Hepatocyte (in vitro differentiated cells): ENCODE data around the gene CNST. TPM values are rescaled to one million over a fixed set of nuclear protein-coding genes. Genes with fewer than 3 reads are reported as not detected.
"Not testable (repeated sequence)": the region's sequence is repeated elsewhere in the genome, so short reads cannot be mapped to it uniquely, and the experiment has no call there.

Source experiments
- DNase-seq: peaks from one replicate; pipeline ENCODE4 v3.0.0-alpha.2; 2016; ENCODE audit warnings: low spot score
- H2AFZ ChIP-seq: fragments of 200-600 bp; sonication (generic); 2 replicates; pipeline ENCODE4 v1.6.0; 2016; ENCODE audit warnings: antibody characterized with exemption, mild to moderate bottlenecking
- H3K27ac ChIP-seq: fragments of 200-600 bp; sonication (generic); 2 replicates; pipeline ENCODE4 v1.5.1; 2016; ENCODE audit warnings: mild to moderate bottlenecking
- H3K27me3 ChIP-seq: fragments of 200-600 bp; sonication (generic); 2 replicates; pipeline ENCODE4 v1.6.1; 2016
- H3K36me3 ChIP-seq: fragments of 200-600 bp; sonication (generic); replicated peaks from 2 replicates; pipeline ENCODE4 v1.5.1; 2016; ENCODE audit warnings: low read depth; ENCODE audit not compliant: insufficient read depth
- H3K4me1 ChIP-seq: fragments of 200-600 bp; sonication (generic); 2 replicates; pipeline ENCODE4 v1.5.1; 2016; ENCODE audit warnings: mild to moderate bottlenecking, moderate library complexity; ENCODE audit not compliant: insufficient read depth
- H3K4me2 ChIP-seq: fragments of 200-600 bp; sonication (generic); 2 replicates; pipeline ENCODE4 v1.6.0; 2016
- H3K4me3 ChIP-seq: fragments of 200-600 bp; sonication (generic); 2 replicates; pipeline ENCODE4 v1.5.1; 2016; ENCODE audit warnings: mild to moderate bottlenecking
- H3K79me2 ChIP-seq: fragments of 200-600 bp; sonication (generic); 2 replicates; pipeline ENCODE4 v1.6.0; 2017; ENCODE audit warnings: mild to moderate bottlenecking
- H3K9me2 ChIP-seq: fragments of 200-600 bp; sonication (generic); replicated peaks from 2 replicates; pipeline ENCODE4 v1.6.0; 2017; ENCODE audit warnings: mild to moderate bottlenecking; ENCODE audit not compliant: insufficient read depth
- H3K9me3 ChIP-seq: fragments of 200-600 bp; sonication (generic); 2 replicates; pipeline ENCODE4 v1.5.1; 2016; ENCODE audit warnings: low read depth, mild to moderate bottlenecking
- H4K20me1 ChIP-seq: fragments of 200-600 bp; sonication (generic); 2 replicates; pipeline ENCODE4 v1.6.0; 2016; ENCODE audit warnings: mild to moderate bottlenecking; ENCODE audit not compliant: insufficient read depth, poor library complexity, severe bottlenecking
- CTCF ChIP-seq: fragments of 200-600 bp; sonication (generic); IDR thresholded peaks from 2 replicates; pipeline ENCODE4 v1.5.1; 2016; ENCODE audit warnings: antibody characterized with exemption, mild to moderate bottlenecking; ENCODE audit not compliant: poor library complexity
- EZH2 ChIP-seq: fragments of 200-600 bp; sonication (generic); IDR thresholded peaks from 2 replicates; pipeline ENCODE4 v1.6.1; 2016; ENCODE audit warnings: antibody characterized with exemption, mild to moderate bottlenecking, borderline replicate concordance
- EZH2phosphoT487 ChIP-seq: fragments of 200-600 bp; sonication (generic); IDR thresholded peaks from one replicate; pipeline ENCODE4 v1.6.1; 2018; ENCODE audit warnings: antibody characterized with exemption, mild to moderate bottlenecking, low read depth, moderate library complexity; ENCODE audit not compliant: unreplicated experiment, severe bottlenecking
- WGBS: methylation state at CpG from one replicate; pipeline ENCODE4 v1.1.6; 2016; ENCODE audit warnings: low lambda C conversion rate; ENCODE audit errors: missing lambda C conversion rate; 5-methylcytosine and 5-hydroxymethylcytosine counted together
- polyA plus RNA-seq: library from polyadenylated mRNA; unstranded; fragments of >200 nt; fragmentation: Nextera tagmentation; extraction: Ambion mirVana; gene quantifications from 2 replicates; pipeline ENCODE4 v1.2.1, GENCODE V29; 2016
- total RNA-seq: library from RNA; depleted of rRNA; stranded (reverse); fragments of >200 nt; gene quantifications from 2 replicates; pipeline ENCODE4 v1.2.3, GENCODE V29; 2014

CNST gene
- total and polyA plus RNA-seq, 2 experiments from 2014 or later: 7.1 to 16.4 TPM

GRCh38 chr1:246597971-246598370 is 31.7 kb downstream of the CNST start:
- H3K4me2 ChIP-seq: no peak overlapping the region
- no peak overlapping the region for H3K27ac ChIP-seq
- peaks cover 22% of the 10 kb centered on the region for H3K79me2 ChIP-seq

GRCh38 chr1:246599315-246599714 is 33.1 kb downstream of the CNST start:
- H3K4me1 ChIP-seq: no peaks in the 10 kb centered on the region
- H3K9me2 ChIP-seq: no peaks in the 10 kb centered on the region
- H3K36me3 ChIP-seq: no peaks in the 10 kb centered on the region
- no peaks in the 10 kb centered on the region for H3K9me3 ChIP-seq
- H3K27ac ChIP-seq: no peak overlapping the region
- H3K4me2 ChIP-seq: no peak overlapping the region
- TF ChIP-seq EZH2phosphoT487 (no peak), EZH2 (no peak), CTCF (no peak)
- peaks cover 24% of the 10 kb centered on the region for H3K79me2 ChIP-seq
- DNase-seq: no peak
- WGBS: 89% methylated on average over 4 of the region's 4 CpGs
- no peak overlapping the region for H3K4me3 ChIP-seq
- no peak overlapping the region for H2AFZ ChIP-seq
- no peaks in the 10 kb centered on the region for H4K20me1 ChIP-seq
- H3K27me3 ChIP-seq: no peaks in the 10 kb centered on the region

More at GRCh38 chr1:246597971-246598370, 31.7 kb downstream of the CNST start:
- Histone ChIP-seq H3K9me2 (no peaks in the 10 kb centered on the region), H3K27me3 (no peaks in the 10 kb centered on the region), H3K4me3 (no peak overlapping the region), H3K36me3 (no peaks in the 10 kb centered on the region), H3K4me1 (no peaks in the 10 kb centered on the region), H2AFZ (no peak overlapping the region), H3K9me3 (no peaks in the 10 kb centered on the region), H4K20me1 (no peaks in the 10 kb centered on the region)
- TF ChIP-seq EZH2 (no peak), CTCF (no peak), EZH2phosphoT487 (no peak)
- WGBS: over 99% methylated on average over 7 of the region's 7 CpGs
- no peak for DNase-seq

GRCh38 chr1:246600579-246600978 is 34.3 kb downstream of the CNST start:
- H3K36me3 ChIP-seq: no peaks in the 10 kb centered on the region
- H4K20me1 ChIP-seq: no peaks in the 10 kb centered on the region
- no peak for TF ChIP-seq CTCF
- no peak for TF ChIP-seq EZH2phosphoT487
- no peak for TF ChIP-seq EZH2
- no peaks in the 10 kb centered on the region for H3K4me1 ChIP-seq
- H3K4me3 ChIP-seq: no peak overlapping the region
- WGBS: 91% methylated on average over 2 of the region's 2 CpGs
- no peaks in the 10 kb centered on the region for H3K9me3 ChIP-seq
- H3K9me2 ChIP-seq: no peaks in the 10 kb centered on the region
- no peak for DNase-seq
- no peaks in the 10 kb centered on the region for H3K27me3 ChIP-seq
- H3K79me2 ChIP-seq: peaks cover 30% of the 10 kb centered on the region
- H3K27ac ChIP-seq: no peak overlapping the region
- H3K4me2 ChIP-seq: no peak overlapping the region
- H2AFZ ChIP-seq: no peak overlapping the region

GRCh38 chr1:246602194-246602593 is 35.9 kb downstream of the CNST start:
- 93% methylated on average over 3 of the region's 3 CpGs for WGBS
- TF ChIP-seq CTCF (no peak), EZH2phosphoT487 (no peak), EZH2 (no peak)
- Histone ChIP-seq H3K9me2 (no peaks in the 10 kb centered on the region), H4K20me1 (no peaks in the 10 kb centered on the region), H3K27me3 (no peaks in the 10 kb centered on the region), H3K9me3 (no peaks in the 10 kb centered on the region), H3K4me3 (no peak overlapping the region), H2AFZ (no peak overlapping the region), H3K79me2 (peaks cover 30% of the 10 kb centered on the region), H3K36me3 (no peaks in the 10 kb centered on the region), H3K4me2 (no peak overlapping the region), H3K4me1 (no peaks in the 10 kb centered on the region), H3K27ac (no peak overlapping the region)
- DNase-seq: no peak

GRCh38 chr1:246605231-246605630 is 39.0 kb downstream of the CNST start:
- not testable (repeated sequence) for H3K4me2 ChIP-seq, H4K20me1 ChIP-seq, H3K4me3 ChIP-seq, H3K4me1 ChIP-seq, H3K27me3 ChIP-seq, H2AFZ ChIP-seq, DNase-seq, H3K36me3 ChIP-seq, H3K27ac ChIP-seq, H3K9me3 ChIP-seq, H3K9me2 ChIP-seq
- 98% methylated on average over 19 of the region's 19 CpGs for WGBS
- peaks cover 28% of the 10 kb centered on the region for H3K79me2 ChIP-seq
